DND-41 (cell line): ENCODE measurements around the gene MARCHF10.

ENCODE experiments used
- ATAC-seq: fragments of 200-7000 bp; cut with Tn5 transposase; 3 replicates; pipeline ENCODE4 v1.9.1; 2021; ENCODE audit warnings: low read depth; ENCODE audit not compliant: insufficient read depth
- DNase-seq: peaks from one replicate; pipeline ENCODE4 v3.0.0-alpha.2; 2020
- H2AFZ ChIP-seq: 2 replicates; pipeline ENCODE4 v1.6.0; 2012; ENCODE audit warnings: low read depth, low read length
- H3K27ac ChIP-seq: 2 replicates; pipeline ENCODE4 v1.5.1; 2012; ENCODE audit warnings: low read length, inconsistent platforms
- H3K27me3 ChIP-seq: fragments of 200-600 bp; sonication (generic); 2 replicates; pipeline ENCODE4 v1.6.0; 2012; ENCODE audit warnings: low read length, mild to moderate bottlenecking, inconsistent platforms; ENCODE audit not compliant: insufficient read depth, poor library complexity
- H3K36me3 ChIP-seq: 2 replicates; pipeline ENCODE4 v1.5.1; 2012; ENCODE audit warnings: low read length, inconsistent platforms; ENCODE audit not compliant: insufficient read depth
- H3K4me1 ChIP-seq: 2 replicates; pipeline ENCODE4 v1.5.1; 2012; ENCODE audit warnings: mild to moderate bottlenecking, low read length; ENCODE audit not compliant: insufficient read depth
- H3K4me2 ChIP-seq: 2 replicates; pipeline ENCODE4 v1.6.0; 2012; ENCODE audit warnings: mild to moderate bottlenecking, moderate library complexity, low read length, inconsistent platforms; ENCODE audit not compliant: insufficient read depth
- H3K4me3 ChIP-seq, 2 experiments: fragments of 200-600 bp in 1 of 2; shearing (Covaris generic) in 1 of 2; 2 replicates each; pipeline ENCODE4 v1.5.1; 2012 to 2016; ENCODE audit warnings: inconsistent platforms in 2 of 2, low read length in 2 of 2, mild to moderate bottlenecking in 2 of 2, low read depth in 1 of 2, moderate library complexity in 1 of 2
- H3K79me2 ChIP-seq: 2 replicates; pipeline ENCODE4 v1.6.0; 2012; ENCODE audit warnings: low read length, inconsistent platforms; ENCODE audit not compliant: insufficient read depth
- H3K9ac ChIP-seq: 2 replicates; pipeline ENCODE4 v1.6.0; 2012; ENCODE audit warnings: low read depth, mild to moderate bottlenecking, inconsistent platforms, low read length, moderate library complexity
- H3K9me3 ChIP-seq: 2 replicates; pipeline ENCODE4 v1.5.1; 2012; ENCODE audit warnings: low read length, moderate library complexity, mild to moderate bottlenecking, inconsistent platforms; ENCODE audit not compliant: insufficient read depth, severe bottlenecking
- H4K20me1 ChIP-seq: 2 replicates; pipeline ENCODE4 v1.6.0; 2012; ENCODE audit warnings: low read length; ENCODE audit not compliant: insufficient read depth
- EZH2 ChIP-seq: IDR thresholded peaks from 3 replicates; pipeline ENCODE4 v1.6.1; 2012; ENCODE audit warnings: borderline replicate concordance, low read depth, mild to moderate bottlenecking, moderate library complexity, low read length, inconsistent platforms; ENCODE audit not compliant: severe bottlenecking
- TF ChIP-seq, protein P1 (sequence below): IDR thresholded peaks from 2 replicates; pipeline ENCODE4 v1.5.1; 2012; ENCODE audit warnings: borderline replicate concordance, low read length, moderate library complexity, mild to moderate bottlenecking; ENCODE audit not compliant: poor library complexity, severe bottlenecking; ENCODE audit errors: extremely low read depth

MARCHF10 gene

DNA sequence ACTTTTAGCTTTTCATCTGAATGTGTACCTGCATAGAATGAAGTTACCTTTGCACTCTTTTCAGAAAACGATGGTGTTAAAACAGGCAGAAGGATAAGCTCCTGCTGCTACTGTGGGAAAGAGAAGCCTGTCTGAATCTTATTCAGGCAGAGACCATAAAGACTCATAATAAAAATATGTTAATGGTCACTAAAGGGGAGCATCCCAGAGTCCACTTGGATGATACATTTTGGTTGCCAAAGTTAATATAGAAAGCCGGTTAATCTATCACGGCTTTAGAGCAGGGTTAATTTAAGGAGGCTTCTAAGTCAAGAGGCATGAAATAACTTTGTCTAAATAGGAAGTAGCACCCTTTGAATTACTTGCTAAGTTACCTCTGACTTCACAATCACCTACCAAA, 2.9 kb downstream of the MARCHF10 start:
- no peaks in the 10 kb centered on the region for H3K79me2 ChIP-seq
- no peak overlapping the region for H3K27ac ChIP-seq
- H3K27me3 ChIP-seq: peaks cover 15% of the 10 kb centered on the region
- H3K4me1 ChIP-seq: no peaks in the 10 kb centered on the region
- H3K9me3 ChIP-seq: no peaks in the 10 kb centered on the region
- ATAC-seq (no peak), DNase-seq (no peak)
- no peak overlapping the region for H3K4me2 ChIP-seq
- no peak overlapping the region for H2AFZ ChIP-seq
- H3K9ac ChIP-seq: no peak overlapping the region
- TF ChIP-seq, protein P1, sequence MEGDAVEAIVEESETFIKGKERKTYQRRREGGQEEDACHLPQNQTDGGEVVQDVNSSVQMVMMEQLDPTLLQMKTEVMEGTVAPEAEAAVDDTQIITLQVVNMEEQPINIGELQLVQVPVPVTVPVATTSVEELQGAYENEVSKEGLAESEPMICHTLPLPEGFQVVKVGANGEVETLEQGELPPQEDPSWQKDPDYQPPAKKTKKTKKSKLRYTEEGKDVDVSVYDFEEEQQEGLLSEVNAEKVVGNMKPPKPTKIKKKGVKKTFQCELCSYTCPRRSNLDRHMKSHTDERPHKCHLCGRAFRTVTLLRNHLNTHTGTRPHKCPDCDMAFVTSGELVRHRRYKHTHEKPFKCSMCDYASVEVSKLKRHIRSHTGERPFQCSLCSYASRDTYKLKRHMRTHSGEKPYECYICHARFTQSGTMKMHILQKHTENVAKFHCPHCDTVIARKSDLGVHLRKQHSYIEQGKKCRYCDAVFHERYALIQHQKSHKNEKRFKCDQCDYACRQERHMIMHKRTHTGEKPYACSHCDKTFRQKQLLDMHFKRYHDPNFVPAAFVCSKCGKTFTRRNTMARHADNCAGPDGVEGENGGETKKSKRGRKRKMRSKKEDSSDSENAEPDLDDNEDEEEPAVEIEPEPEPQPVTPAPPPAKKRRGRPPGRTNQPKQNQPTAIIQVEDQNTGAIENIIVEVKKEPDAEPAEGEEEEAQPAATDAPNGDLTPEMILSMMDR: no peak
- no peak for TF ChIP-seq EZH2
- no peak overlapping the region for H3K4me3 ChIP-seq
- H3K36me3 ChIP-seq: no peaks in the 10 kb centered on the region
- no peaks in the 10 kb centered on the region for H4K20me1 ChIP-seq

DNA sequence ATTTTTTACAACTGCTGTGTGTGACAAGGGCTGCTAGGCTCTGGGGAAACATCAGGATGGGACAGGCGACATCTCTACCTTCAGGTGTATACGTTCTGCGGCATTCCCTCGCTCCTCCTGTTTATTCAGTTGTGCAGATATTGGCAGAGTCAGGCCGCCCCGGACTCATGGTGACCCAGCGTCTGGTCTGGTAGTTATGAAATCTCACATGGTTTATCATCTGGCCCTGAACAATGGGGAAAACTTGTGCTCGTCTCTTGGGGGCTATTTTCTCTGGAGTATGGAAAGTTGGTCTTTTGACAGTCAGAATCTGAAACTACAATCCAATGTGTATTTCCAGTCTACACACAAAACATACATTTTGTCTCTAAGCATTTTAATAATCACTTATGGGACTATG, 3.3 kb downstream of the MARCHF10 start:
- ATAC-seq: no peak
- no peak for TF ChIP-seq EZH2
- TF ChIP-seq, protein P1: no peak
- H3K9me3 ChIP-seq: no peaks in the 10 kb centered on the region
- H3K36me3 ChIP-seq: no peaks in the 10 kb centered on the region
- no peak overlapping the region for H2AFZ ChIP-seq
- no peak for DNase-seq
- no peaks in the 10 kb centered on the region for H4K20me1 ChIP-seq
- H3K27me3 ChIP-seq: peaks cover 15% of the 10 kb centered on the region
- no peaks in the 10 kb centered on the region for H3K4me1 ChIP-seq
- H3K79me2 ChIP-seq: no peaks in the 10 kb centered on the region
- H3K27ac ChIP-seq: no peak overlapping the region
- H3K4me3 ChIP-seq: no peak overlapping the region
- H3K9ac ChIP-seq: no peak overlapping the region
- H3K4me2 ChIP-seq: no peak overlapping the region

DNA sequence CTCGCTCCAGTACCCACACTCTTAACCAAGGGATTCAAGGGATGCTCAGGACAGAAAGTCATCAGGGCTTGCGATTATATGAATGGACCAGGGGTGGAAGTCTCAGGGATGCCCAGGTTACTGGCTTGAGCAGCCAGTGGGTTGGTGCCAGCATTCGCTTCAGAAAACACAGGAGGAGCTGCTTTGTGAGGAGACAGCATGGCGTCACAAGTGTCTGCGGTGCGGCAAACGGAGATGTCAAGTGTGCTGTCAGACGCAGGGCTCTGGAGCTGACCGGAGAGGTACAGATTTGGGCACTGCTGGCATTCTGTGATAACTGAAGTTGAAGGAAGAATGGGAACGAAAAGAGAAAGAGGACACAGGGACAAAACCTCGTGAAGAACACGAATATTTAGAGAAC, 4.1 kb downstream of the MARCHF10 start:
- Histone ChIP-seq H3K9ac (no peak overlapping the region), H3K36me3 (no peaks in the 10 kb centered on the region), H3K27me3 (peaks cover 12% of the 10 kb centered on the region), H3K9me3 (no peaks in the 10 kb centered on the region), H3K4me2 (no peak overlapping the region), H4K20me1 (no peaks in the 10 kb centered on the region), H3K27ac (no peak overlapping the region), H2AFZ (no peak overlapping the region), H3K4me1 (no peaks in the 10 kb centered on the region), H3K79me2 (no peaks in the 10 kb centered on the region), H3K4me3 (no peak overlapping the region)
- no peak for TF ChIP-seq EZH2
- TF ChIP-seq, protein P1: no peak
- no peak for ATAC-seq
- no peak for DNase-seq
